ENCODE measurements around the gene DRAM1. TPM values are rescaled to one million over a fixed set of nuclear protein-coding genes. Genes with fewer than 3 reads are reported as not detected.

The DRAM1 gene
- total RNA-seq, 3 donors from 2014 or later: 31.2 to 32.4 (median 31.6) TPM

DNA sequence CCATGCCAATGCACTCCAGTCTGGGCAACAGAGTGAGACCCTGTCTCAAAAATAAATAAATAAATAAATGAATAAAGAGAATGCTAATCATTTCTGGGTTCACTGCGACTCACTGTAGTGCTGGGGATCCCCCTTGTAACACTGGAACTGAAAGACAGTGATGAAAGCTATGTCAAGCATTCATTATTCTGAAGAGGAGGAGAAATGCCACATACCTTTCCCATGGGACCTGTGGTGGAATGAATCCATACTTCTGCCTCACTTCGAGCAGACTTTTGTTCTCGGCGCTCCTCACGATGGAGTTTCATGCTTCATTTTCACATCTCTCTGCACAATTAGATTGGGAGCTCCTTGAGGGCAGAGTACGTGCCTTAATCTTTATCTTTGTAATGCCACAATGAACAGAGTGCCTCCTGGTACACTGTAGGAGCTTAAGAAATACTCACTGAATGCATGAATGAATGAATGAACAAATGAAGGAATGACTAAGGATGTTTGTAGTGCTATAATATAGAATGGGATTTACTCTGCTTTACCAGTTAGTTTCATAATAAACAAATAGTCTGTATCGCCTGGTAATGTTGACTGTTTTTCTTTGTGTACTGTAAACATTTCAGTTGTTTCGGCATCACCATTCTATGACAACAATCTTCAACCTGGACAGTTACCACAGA, 45.8 kb downstream of the DRAM1 start:
- Histone ChIP-seq H3K4me1 (no peaks in the 10 kb centered on the region), H3K27me3 (no peaks in the 10 kb centered on the region), H3K27ac (no peak overlapping the region), H3K36me3 (no peaks in the 10 kb centered on the region), H3K4me3 (no peak overlapping the region), H3K9me3 (no peaks in the 10 kb centered on the region)
- intact Hi-C loops (cut with DNase I; ENCODE audit: low total_unique reads): no loop called here
- TF ChIP-seq POLR2A (IDR thresholded peaks at IDR 0.05) (no peak), POLR2AphosphoS5 (IDR thresholded peaks at IDR 0.05) (no peak)
- TF ChIP-seq, protein P1, sequence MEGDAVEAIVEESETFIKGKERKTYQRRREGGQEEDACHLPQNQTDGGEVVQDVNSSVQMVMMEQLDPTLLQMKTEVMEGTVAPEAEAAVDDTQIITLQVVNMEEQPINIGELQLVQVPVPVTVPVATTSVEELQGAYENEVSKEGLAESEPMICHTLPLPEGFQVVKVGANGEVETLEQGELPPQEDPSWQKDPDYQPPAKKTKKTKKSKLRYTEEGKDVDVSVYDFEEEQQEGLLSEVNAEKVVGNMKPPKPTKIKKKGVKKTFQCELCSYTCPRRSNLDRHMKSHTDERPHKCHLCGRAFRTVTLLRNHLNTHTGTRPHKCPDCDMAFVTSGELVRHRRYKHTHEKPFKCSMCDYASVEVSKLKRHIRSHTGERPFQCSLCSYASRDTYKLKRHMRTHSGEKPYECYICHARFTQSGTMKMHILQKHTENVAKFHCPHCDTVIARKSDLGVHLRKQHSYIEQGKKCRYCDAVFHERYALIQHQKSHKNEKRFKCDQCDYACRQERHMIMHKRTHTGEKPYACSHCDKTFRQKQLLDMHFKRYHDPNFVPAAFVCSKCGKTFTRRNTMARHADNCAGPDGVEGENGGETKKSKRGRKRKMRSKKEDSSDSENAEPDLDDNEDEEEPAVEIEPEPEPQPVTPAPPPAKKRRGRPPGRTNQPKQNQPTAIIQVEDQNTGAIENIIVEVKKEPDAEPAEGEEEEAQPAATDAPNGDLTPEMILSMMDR (IDR thresholded peaks at IDR 0.05): no peak
- no peak for DNase-seq (ENCODE audit: low spot score in 2 of 2)

DNA sequence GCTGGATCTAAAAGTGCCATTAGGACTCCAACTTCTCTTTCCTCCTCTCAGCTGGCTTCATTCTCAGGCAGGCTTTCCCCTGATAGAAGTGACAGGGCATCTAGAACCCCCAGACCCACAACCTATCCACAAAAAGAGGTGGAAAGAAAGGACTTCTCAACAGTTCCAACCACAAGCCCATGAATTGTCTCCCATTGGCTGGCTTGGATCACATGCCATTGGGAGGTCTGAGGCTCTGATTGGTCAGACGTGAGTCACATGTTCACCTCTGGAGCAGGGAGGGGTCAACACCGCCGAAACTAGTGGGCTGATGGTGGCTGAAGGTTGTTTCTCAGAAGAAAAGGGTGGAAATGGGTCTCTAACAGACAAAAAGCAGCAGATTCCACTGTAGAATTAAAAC, 47.2 kb downstream of the DRAM1 start:
- Histone ChIP-seq H3K4me1 (no peaks in the 10 kb centered on the region), H3K27ac (peak overlapping the region; percentile 60 to 81), H3K27me3 (no peaks in the 10 kb centered on the region), H3K9me3 (no peaks in the 10 kb centered on the region), H3K36me3 (no peaks in the 10 kb centered on the region), H3K4me3 (no peak overlapping the region)
- no peak for DNase-seq (ENCODE audit: low spot score in 2 of 2)
- intact Hi-C loops (cut with DNase I; ENCODE audit: low total_unique reads): no loop called here
- TF ChIP-seq POLR2A (IDR thresholded peaks at IDR 0.05) (no peak), POLR2AphosphoS5 (IDR thresholded peaks at IDR 0.05) (no peak)
- TF ChIP-seq, protein P1 (IDR thresholded peaks at IDR 0.05): no peak

DNA sequence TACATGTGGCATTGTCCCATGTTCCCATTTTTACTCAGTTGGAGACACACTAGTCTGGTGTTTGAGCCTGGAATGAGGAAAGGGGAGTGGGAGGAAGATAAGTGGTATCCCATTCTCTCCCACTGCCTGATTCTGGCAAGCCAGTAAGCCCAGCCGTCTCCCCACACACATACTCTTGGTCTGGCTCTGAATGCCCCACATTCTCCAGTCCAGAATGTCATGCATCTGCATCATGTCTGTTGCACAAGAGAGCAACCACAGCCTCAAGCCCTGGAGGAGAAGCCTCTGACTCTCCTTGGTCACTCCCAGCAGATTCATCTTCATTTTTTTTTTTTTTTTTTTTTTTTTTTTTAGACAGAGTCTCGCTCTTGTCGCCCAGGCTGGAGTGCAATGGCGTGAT, 48.0 kb downstream of the DRAM1 start:
- Histone ChIP-seq H3K9me3 (no peaks in the 10 kb centered on the region), H3K27me3 (no peaks in the 10 kb centered on the region), H3K36me3 (no peaks in the 10 kb centered on the region), H3K4me3 (no peak overlapping the region), H3K27ac (peak overlapping the region; percentile 29 to 85), H3K4me1 (no peaks in the 10 kb centered on the region)
- peak in 1 of 2 donors; percentile 61 for DNase-seq (ENCODE audit: low spot score in 2 of 2)
- intact Hi-C loops (cut with DNase I; ENCODE audit: low total_unique reads): no loop called here
- TF ChIP-seq, protein P1 (IDR thresholded peaks at IDR 0.05): no peak
- TF ChIP-seq POLR2AphosphoS5 (IDR thresholded peaks at IDR 0.05): peak; percentile 47 to 80 (median 64)

DNA sequence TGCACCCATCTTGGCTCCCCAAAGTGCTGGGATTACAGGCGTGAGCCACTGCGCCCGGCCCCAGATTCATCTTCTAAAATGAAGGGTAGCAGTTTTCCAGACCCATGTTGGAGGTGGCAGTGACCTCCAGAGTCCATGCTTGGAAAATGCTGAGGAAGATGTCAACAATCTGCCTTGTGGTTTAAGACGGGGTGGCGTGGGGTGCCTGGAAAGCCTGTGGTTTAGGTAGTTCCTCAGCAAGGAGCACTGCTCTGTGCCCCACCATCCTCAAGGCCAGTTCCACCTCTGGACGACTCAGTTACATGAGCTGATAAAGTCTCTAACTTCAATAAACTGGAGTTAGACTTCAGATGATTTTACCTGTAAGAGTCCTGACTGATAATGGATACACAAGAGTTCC, 48.6 kb downstream of the DRAM1 start:
- Histone ChIP-seq H3K27ac (peak overlapping the region; percentile 29 to 85), H3K4me1 (no peaks in the 10 kb centered on the region), H3K36me3 (no peaks in the 10 kb centered on the region), H3K9me3 (no peaks in the 10 kb centered on the region), H3K4me3 (no peak overlapping the region), H3K27me3 (no peaks in the 10 kb centered on the region)
- no peak for DNase-seq (ENCODE audit: low spot score in 2 of 2)
- intact Hi-C loops (cut with DNase I; ENCODE audit: low total_unique reads): no loop called here
- TF ChIP-seq POLR2AphosphoS5 (IDR thresholded peaks at IDR 0.05): no peak
- no peak for TF ChIP-seq POLR2A (IDR thresholded peaks at IDR 0.05)
- TF ChIP-seq, protein P1 (IDR thresholded peaks at IDR 0.05): no peak

DNA sequence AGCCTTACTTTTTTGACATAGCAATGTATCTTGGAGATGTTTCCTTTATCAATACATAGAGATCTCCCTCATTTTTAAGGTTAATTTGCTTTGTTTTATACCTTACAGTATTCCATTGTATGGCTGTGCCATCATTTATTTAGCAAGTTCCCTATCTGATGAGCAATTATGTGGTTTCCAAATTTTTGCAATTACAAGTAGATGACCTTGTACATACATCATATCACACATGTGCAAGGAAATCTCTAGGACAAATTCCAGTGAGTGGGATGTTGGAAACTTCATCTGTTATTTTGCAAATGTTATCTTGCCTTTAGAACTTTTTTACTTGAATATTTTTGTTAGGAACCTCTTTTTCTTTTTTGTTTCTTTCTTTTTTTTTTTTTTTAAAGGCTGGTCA, 49.7 kb downstream of the DRAM1 start:
- H3K27ac ChIP-seq: peak overlapping the region in 1 of 2 donors; percentile 25
- no peaks in the 10 kb centered on the region for H3K36me3 ChIP-seq
- TF ChIP-seq, protein P1 (IDR thresholded peaks at IDR 0.05): no peak
- no peak for TF ChIP-seq POLR2A (IDR thresholded peaks at IDR 0.05)
- no peaks in the 10 kb centered on the region for H3K27me3 ChIP-seq
- no peak for DNase-seq (ENCODE audit: low spot score in 2 of 2)
- no peaks in the 10 kb centered on the region for H3K4me1 ChIP-seq
- no peaks in the 10 kb centered on the region for H3K9me3 ChIP-seq
- H3K4me3 ChIP-seq: no peak overlapping the region
- intact Hi-C loops (cut with DNase I; ENCODE audit: low total_unique reads): no loop called here
